Vagina (tissue), 2 donors: ENCODE results near the gene ZNF438.

ENCODE experiments used
- POLR2A ChIP-seq, 2 donors: fragments of 450-650 bp; IDR thresholded peaks; one replicate each; pipeline ENCODE4 v1.6.1; 2017; ENCODE audit warnings: antibody characterized with exemption in 2 of 2, mild to moderate bottlenecking in 2 of 2, moderate library complexity in 2 of 2
- POLR2AphosphoS5 ChIP-seq, 2 donors: sonication (generic); formaldehyde crosslinking; IDR thresholded peaks; one replicate each; pipeline ENCODE4 v1.9.0; 2017; ENCODE audit warnings: antibody characterized with exemption in 2 of 2, mild to moderate bottlenecking in 2 of 2, low read depth in 1 of 2; ENCODE audit not compliant: insufficient read depth in 1 of 2
- TF ChIP-seq, protein P1 (sequence below), 3 experiments: fragments of 450-650 bp in 2 of 3; fragments of 200-600 bp in 1 of 3; sonication (generic) in 1 of 3; IDR thresholded peaks; one replicate each; pipeline ENCODE4 v1.5.1; 2017 to 2019; ENCODE audit warnings: antibody characterized with exemption in 3 of 3, mild to moderate bottlenecking in 2 of 3, moderate library complexity in 2 of 3

DNA sequence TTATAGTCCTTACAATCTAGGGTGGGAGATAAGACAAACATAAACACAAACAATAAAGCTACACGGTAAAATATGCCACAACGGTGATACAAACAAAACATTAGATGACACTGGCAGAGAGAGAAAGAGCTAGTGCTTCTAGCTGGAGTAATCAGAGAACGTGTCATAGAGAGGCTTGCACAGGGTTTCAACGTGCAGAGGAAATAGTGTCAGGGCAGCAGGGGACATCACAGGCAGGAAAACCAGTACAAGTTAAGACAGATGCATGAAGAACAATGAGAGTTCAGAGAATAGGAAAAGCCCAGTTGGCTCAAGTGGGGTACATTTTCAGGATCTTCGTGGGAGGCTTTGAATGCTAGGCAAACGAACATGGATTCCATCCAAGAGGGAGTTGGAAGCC, 91.4 kb downstream of the ZNF438 start:
- TF ChIP-seq, protein P1, sequence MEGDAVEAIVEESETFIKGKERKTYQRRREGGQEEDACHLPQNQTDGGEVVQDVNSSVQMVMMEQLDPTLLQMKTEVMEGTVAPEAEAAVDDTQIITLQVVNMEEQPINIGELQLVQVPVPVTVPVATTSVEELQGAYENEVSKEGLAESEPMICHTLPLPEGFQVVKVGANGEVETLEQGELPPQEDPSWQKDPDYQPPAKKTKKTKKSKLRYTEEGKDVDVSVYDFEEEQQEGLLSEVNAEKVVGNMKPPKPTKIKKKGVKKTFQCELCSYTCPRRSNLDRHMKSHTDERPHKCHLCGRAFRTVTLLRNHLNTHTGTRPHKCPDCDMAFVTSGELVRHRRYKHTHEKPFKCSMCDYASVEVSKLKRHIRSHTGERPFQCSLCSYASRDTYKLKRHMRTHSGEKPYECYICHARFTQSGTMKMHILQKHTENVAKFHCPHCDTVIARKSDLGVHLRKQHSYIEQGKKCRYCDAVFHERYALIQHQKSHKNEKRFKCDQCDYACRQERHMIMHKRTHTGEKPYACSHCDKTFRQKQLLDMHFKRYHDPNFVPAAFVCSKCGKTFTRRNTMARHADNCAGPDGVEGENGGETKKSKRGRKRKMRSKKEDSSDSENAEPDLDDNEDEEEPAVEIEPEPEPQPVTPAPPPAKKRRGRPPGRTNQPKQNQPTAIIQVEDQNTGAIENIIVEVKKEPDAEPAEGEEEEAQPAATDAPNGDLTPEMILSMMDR (IDR thresholded peaks at IDR 0.05) = no peak
- no peak for TF ChIP-seq POLR2A (IDR thresholded peaks at IDR 0.05)
- TF ChIP-seq POLR2AphosphoS5 (IDR thresholded peaks at IDR 0.05; ENCODE audit: insufficient read depth in 1 of 2, low read depth in 1 of 2) = no peak
